GM12874 (cell line): Measurements from ENCODE around the gene RYR2.

Experiments used
- TF ChIP-seq, protein P1 (sequence below): IDR thresholded peaks from 2 replicates; pipeline ENCODE4 v1.5.1; 2011; ENCODE audit warnings: low read depth, mild to moderate bottlenecking, control low read depth, low read length, moderate library complexity; ENCODE audit not compliant: insufficient read depth

Gene RYR2

GRCh38 chr1:237180256-237180655 lies 138.3 kb downstream of the RYR2 start:
- TF ChIP-seq, protein P1, sequence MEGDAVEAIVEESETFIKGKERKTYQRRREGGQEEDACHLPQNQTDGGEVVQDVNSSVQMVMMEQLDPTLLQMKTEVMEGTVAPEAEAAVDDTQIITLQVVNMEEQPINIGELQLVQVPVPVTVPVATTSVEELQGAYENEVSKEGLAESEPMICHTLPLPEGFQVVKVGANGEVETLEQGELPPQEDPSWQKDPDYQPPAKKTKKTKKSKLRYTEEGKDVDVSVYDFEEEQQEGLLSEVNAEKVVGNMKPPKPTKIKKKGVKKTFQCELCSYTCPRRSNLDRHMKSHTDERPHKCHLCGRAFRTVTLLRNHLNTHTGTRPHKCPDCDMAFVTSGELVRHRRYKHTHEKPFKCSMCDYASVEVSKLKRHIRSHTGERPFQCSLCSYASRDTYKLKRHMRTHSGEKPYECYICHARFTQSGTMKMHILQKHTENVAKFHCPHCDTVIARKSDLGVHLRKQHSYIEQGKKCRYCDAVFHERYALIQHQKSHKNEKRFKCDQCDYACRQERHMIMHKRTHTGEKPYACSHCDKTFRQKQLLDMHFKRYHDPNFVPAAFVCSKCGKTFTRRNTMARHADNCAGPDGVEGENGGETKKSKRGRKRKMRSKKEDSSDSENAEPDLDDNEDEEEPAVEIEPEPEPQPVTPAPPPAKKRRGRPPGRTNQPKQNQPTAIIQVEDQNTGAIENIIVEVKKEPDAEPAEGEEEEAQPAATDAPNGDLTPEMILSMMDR = no peak

GRCh38 chr1:237181743-237182317 lies 139.8 kb downstream of the RYR2 start:
- TF ChIP-seq, protein P1 = no peak

DNA sequence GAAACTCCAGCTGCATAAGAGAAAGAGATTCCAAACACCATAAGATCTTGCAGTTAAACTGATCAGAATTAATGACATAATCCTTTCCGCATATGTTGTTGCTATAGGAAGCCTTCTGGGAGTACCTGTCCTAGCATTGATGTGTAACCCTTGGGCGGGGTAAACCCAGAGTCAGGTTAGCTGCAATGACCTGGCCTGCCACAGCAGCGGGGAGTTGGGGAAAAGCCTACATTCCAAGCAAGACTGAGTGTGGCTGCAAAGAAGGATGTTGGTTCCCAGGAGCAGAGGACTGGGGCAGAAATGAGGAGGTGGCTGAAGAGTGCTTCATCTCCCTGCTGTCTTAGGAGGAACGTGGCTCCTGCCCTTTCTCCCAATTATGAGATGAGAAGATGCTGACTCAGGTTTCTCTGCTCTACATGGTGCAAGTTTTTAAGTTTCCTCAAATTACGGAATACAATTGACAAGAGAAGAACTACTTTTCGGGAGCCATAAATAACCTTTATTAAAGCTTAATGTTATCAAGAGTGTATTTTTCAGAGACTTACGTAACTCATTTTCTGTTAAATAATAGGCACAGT lies 142.1 kb downstream of the RYR2 start:
- TF ChIP-seq, protein P1 = no peak

- TF ChIP-seq, protein P1 = no peak
These were observed 144.7 kb downstream of the RYR2 start for GRCh38 chr1:237186675-237187074.

DNA sequence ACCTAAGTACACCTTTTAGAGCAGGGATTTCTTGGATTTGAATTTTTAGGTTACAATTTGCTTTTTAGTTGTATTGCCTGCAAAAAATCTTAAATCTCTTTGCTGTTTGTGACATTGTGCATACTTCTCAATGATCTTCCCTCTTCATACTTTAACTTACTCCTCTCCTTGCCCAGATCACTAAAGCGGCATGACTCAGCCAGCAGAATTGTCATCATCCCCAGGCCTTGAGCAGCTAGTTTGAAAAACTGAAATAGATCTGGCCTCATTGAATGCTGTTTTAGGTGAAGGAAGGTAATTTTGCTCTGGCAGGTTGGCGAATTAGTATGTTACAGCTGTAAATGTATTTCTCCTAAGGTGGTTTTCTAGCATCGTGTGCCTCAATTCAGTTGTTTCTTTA lies 145.9 kb downstream of the RYR2 start:
- TF ChIP-seq, protein P1 = no peak

- TF ChIP-seq, protein P1 = no peak
These were observed 149.4 kb downstream of the RYR2 start for GRCh38 chr1:237191403-237191802.

DNA sequence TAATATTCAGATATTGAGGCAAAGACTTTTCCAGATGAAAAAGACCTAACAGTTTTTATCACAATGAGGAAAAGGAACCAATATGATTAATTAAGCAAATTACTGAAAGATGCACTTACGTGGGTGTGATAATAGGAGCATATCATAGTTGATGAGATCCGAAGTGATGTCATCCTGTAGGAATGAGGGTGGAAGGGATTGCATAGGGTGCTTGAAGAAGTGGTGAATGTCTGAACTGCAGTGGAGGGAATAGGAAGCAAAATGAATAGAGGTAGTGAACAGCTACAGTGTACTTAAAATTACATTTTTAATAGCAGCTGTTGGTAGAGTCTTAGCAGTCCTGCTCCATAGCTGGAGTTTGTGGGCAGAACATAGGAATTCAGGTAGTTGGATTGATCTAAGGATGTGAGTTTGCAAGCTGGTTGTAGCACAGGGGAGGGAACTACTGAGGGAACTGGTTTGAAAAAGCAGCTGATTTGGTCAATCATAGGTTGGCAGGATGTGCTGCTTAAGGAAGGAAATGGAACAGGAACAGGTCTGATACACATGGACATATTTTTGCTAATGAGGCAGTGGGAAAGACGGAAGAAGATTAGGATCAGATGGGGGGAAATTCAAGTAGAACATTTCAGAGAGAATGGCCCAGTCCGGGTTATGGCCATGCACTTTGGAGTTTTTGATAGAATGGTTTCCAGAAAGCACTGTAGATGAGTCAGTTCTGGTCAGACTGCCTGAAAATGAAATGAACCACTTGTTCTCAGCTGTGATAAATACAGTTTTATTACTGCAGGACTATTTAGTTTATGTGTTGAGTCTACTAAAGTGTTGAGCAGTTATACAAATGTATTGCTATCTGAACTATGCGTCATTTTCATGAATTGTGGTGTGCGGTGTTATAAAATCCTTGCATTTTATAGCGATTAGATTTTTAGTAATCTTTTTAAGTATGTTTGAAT lies 155.8 kb downstream of the RYR2 start:
- TF ChIP-seq, protein P1 = no peak
